Upper lobe of left lung (tissue), 6 donors: ENCODE results near the gene CEP295NL. TPM values are rescaled to one million over a fixed set of nuclear protein-coding genes. Genes with fewer than 3 reads are reported as not detected.

Source experiments
- ATAC-seq, 2 donors: fragments of 200-7000 bp; cut with Tn5 transposase; one replicate each; pipeline ENCODE4 v1.9.1; 2022; ENCODE audit warnings: mild to moderate bottlenecking in 2 of 2, moderate library complexity in 2 of 2; ENCODE audit not compliant: low FRiP score in 2 of 2
- DNase-seq, 2 donors: peaks; one replicate each; pipeline ENCODE4 v3.0.0-alpha.2; 2019 to 2020
- H3K27ac ChIP-seq, 4 donors: fragments of 200-600 bp; sonication (generic); one replicate each; pipeline ENCODE4 v1.5.1; 2016 to 2019
- H3K27me3 ChIP-seq, 4 donors: fragments of 200-600 bp; sonication (generic); one replicate each; pipeline ENCODE4 v1.5.1; 2017 to 2019
- H3K36me3 ChIP-seq, 4 donors: fragments of 200-600 bp; sonication (generic); one replicate each; pipeline ENCODE4 v1.5.1; 2016 to 2019
- H3K4me1 ChIP-seq, 4 donors: fragments of 200-600 bp; sonication (generic); one replicate each; pipeline ENCODE4 v1.5.1; 2018 to 2019
- H3K4me3 ChIP-seq, 4 donors: fragments of 200-600 bp; sonication (generic); one replicate each; pipeline ENCODE4 v1.5.1; 2017 to 2019; ENCODE audit warnings: mild to moderate bottlenecking in 2 of 4, moderate library complexity in 1 of 4
- H3K9me3 ChIP-seq, 4 donors: fragments of 200-600 bp; sonication (generic); one replicate each; pipeline ENCODE4 v1.5.1; 2018 to 2019
- EP300 ChIP-seq, 4 donors: sonication (generic); formaldehyde crosslinking; IDR thresholded peaks; one replicate each; pipeline ENCODE4 v1.5.1; 2017; ENCODE audit warnings: antibody characterized with exemption in 4 of 4, control low read depth in 2 of 4
- POLR2A ChIP-seq, 4 donors: fragments of 450-650 bp; IDR thresholded peaks; one replicate each; pipeline ENCODE4 v1.5.1; 2016 to 2017; ENCODE audit warnings: antibody characterized with exemption in 4 of 4, mild to moderate bottlenecking in 2 of 4
- POLR2AphosphoS5 ChIP-seq, 2 donors: sonication (generic); formaldehyde crosslinking; IDR thresholded peaks; one replicate each; pipeline ENCODE4 v1.5.1; 2017; ENCODE audit warnings: antibody characterized with exemption in 2 of 2
- WGBS, 2 donors: methylation state at CpG; one replicate each; pipeline ENCODE4 v1.1.5; 2017 to 2018; 5-methylcytosine and 5-hydroxymethylcytosine counted together
- total RNA-seq, 6 donors: library from RNA; depleted of rRNA in 4 of 6; stranded (reverse); fragments of >200 nt in 4 of 6; gene quantifications; one replicate each; pipeline versions ENCODE4 v1.1.0 to v1.2.1, GENCODE V29; 2016 to 2021
- TF ChIP-seq, protein P1 (sequence below), 6 experiments: fragments of 450-650 bp in 4 of 6; fragments of 200-600 bp in 2 of 6; sonication (generic) in 2 of 6; IDR thresholded peaks; one replicate each; pipeline ENCODE4 v1.5.1; 2016 to 2019; ENCODE audit warnings: antibody characterized with exemption in 6 of 6
- donor health status: DM: no; HTN: no; CAD: no; lungs with moderate emphysema.
- donor health status: DM: no; HTN: yes; CAD: no; lungs with severe emphysema.

The CEP295NL gene
- total RNA-seq, 6 donors from 2014 or later: 2.6 to 61.8 (median 4.2) TPM

DNA sequence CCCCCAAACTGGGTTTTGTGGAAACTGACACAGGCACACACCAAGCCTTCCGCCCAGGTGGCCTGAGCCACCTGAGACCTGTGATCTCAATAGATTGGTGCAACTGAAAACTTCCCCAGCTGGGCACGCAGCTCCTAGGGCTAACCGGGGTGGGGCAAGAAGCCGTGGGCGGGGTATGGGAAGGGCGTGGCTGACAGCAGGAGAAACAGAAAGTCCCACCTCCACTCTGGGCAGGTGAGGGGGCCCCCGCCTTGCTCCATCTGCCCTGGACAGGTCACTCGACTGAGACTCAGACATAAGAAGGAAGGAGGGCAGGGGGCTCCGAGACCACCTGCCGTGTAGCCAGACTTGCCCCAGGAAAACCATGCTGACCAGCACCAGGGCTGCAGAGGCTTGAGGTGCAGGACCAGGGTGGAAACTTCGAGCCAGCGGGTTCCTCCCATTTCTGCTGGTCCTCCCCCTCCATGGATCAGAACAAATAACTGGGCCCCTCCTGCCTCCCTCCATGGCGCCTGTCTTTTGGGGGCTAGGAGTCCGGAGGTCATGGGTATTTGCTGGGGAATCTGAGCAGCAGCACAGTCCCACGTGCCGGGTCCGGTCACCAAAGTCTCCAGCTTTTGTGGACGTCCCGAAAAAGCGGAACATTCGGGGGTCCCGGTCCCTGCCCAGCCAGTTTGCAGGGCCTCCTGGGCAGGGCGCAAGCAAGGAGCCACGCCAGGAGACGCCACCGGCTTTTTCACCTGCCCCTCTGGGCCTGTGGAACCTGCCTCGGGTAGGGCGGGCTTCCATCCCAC, 20.9 kb upstream of the CEP295NL start:
- Histone ChIP-seq H3K36me3 (no peaks in the 10 kb centered on the region), H3K4me1 (peaks cover 43 to 68% (median 54%) of the 10 kb centered on the region in 4 donors), H3K4me3 (peak overlapping the region; percentile 62 to 81 (median 77)), H3K27me3 (no peaks in the 10 kb centered on the region), H3K9me3 (no peaks in the 10 kb centered on the region), H3K27ac (peak overlapping the region; percentile 87 to 95 (median 90))
- TF ChIP-seq, protein P1, sequence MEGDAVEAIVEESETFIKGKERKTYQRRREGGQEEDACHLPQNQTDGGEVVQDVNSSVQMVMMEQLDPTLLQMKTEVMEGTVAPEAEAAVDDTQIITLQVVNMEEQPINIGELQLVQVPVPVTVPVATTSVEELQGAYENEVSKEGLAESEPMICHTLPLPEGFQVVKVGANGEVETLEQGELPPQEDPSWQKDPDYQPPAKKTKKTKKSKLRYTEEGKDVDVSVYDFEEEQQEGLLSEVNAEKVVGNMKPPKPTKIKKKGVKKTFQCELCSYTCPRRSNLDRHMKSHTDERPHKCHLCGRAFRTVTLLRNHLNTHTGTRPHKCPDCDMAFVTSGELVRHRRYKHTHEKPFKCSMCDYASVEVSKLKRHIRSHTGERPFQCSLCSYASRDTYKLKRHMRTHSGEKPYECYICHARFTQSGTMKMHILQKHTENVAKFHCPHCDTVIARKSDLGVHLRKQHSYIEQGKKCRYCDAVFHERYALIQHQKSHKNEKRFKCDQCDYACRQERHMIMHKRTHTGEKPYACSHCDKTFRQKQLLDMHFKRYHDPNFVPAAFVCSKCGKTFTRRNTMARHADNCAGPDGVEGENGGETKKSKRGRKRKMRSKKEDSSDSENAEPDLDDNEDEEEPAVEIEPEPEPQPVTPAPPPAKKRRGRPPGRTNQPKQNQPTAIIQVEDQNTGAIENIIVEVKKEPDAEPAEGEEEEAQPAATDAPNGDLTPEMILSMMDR (IDR thresholded peaks at IDR 0.05): no peak
- no peak for TF ChIP-seq EP300 (IDR thresholded peaks at IDR 0.05)
- peak in 1 of 4 donors; percentile 26 for TF ChIP-seq POLR2A (IDR thresholded peaks at IDR 0.05)
- TF ChIP-seq POLR2AphosphoS5 (IDR thresholded peaks at IDR 0.05): peak; percentile 5 to 41
- ATAC-seq (peak; percentile 42 to 91), DNase-seq (peak; percentile 90 to 95)
- WGBS, 2 donors: 0 to 4% methylated on average over 2 to 28 of the region's 28 CpGs

DNA sequence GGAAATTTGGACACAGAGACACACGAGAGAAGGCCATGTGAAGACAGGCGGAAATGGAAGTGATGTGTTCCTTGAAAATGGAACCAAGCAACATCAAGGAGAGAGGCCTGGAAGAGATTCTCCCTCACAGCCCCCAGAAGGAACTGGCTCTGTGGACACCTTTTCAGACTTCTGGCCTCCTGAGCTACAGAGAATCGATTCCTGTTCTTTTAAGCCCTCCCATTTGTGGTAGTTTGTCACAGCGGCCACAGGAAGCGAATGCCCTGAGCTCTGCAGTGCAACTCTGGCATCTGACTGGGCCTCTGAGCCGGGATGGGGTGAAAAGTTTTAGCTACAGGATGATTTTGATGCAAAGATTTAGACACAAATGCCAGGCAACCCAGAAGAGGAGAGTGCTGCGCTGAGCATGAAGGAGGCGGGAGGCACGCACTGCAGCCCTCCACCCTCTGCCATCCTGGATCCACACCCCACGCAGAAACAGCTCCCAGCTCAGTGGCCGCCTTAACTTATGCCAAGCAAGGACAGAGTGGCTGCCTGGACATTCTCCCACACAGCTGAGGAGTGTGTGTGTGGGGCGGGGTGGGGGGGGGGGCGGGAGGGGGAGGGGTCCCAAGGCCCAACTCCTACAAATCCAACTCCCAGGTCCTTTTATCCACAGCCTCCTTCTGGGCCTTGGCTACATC, 20.0 kb upstream of the CEP295NL start:
- Histone ChIP-seq H3K9me3 (no peaks in the 10 kb centered on the region), H3K36me3 (no peaks in the 10 kb centered on the region), H3K27ac (peak overlapping the region; percentile 87 to 95 (median 90)), H3K4me3 (peak overlapping the region in 3 of 4 donors; percentile 62 to 81 (median 77)), H3K27me3 (no peaks in the 10 kb centered on the region), H3K4me1 (peaks cover 50 to 77% (median 57%) of the 10 kb centered on the region in 4 donors)
- DNase-seq (no peak), ATAC-seq (no peak)
- TF ChIP-seq, protein P1 (IDR thresholded peaks at IDR 0.05): no peak
- TF ChIP-seq EP300 (IDR thresholded peaks at IDR 0.05) (no peak), POLR2AphosphoS5 (IDR thresholded peaks at IDR 0.05) (no peak), POLR2A (IDR thresholded peaks at IDR 0.05) (no peak)
- 45 to 56% methylated on average over 10 to 12 of the region's 13 CpGs for WGBS, 2 donors

DNA sequence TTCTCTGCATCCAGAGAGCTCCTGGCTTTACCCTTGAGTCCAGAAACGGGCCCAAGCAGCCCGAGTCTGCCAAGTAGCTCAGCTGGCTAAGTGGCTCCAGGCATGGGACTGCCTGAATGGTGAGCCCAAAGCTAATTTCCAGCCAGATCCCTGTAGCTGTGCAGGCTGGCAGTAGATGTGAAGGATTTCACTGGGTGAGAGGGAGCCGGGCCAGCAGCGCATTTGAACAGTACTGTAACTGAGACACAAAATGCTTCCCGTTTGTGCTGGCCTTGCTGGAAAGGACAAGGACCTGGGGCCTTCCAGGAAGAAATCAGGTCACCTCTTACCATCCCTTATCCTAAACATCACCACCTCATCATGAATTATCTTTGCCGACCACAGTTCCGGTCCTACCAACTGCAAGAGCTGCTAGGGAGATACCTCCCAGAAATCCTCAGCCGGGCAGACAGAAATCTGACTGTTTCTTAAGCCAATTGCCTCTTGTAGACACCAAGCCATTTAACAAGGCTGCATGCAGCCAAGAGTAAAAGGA, 18.5 kb upstream of the CEP295NL start:
- no peak for ATAC-seq
- WGBS, 2 donors: 74 to 79% methylated on average over 6 to 8 of the region's 8 CpGs
- H3K4me1 ChIP-seq: peaks cover 53 to 84% (median 59%) of the 10 kb centered on the region in 4 donors
- peak overlapping the region in 3 of 4 donors; percentile 5 to 95 (median 87) for H3K27ac ChIP-seq
- H3K27me3 ChIP-seq: no peaks in the 10 kb centered on the region
- no peak for TF ChIP-seq POLR2AphosphoS5 (IDR thresholded peaks at IDR 0.05)
- TF ChIP-seq POLR2A (IDR thresholded peaks at IDR 0.05): no peak
- TF ChIP-seq EP300 (IDR thresholded peaks at IDR 0.05): no peak
- TF ChIP-seq, protein P1 (IDR thresholded peaks at IDR 0.05): no peak
- no peaks in the 10 kb centered on the region for H3K9me3 ChIP-seq
- no peak for DNase-seq
- H3K4me3 ChIP-seq: no peak overlapping the region
- H3K36me3 ChIP-seq: no peaks in the 10 kb centered on the region

DNA sequence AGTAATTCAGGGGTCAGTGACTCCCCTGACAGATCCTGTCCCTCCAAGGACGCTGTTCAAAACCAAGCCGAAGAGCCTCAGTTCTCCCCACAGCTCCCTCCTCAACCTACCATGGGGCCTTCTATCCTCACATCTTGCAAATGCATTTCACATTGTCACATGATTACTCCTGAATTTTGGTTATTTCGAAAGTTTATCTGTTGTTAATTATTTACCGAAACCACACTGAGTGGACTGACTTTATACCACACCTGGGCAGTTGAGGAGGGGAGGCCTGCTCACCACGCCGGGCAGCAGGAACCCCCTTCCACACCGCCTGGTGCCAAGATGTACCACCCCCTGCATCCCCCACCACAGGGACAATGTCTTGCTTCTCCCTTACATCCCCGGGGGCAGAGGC, 17.5 kb upstream of the CEP295NL start:
- 67 to 83% methylated on average over 8 of the region's 8 CpGs for WGBS, 2 donors
- peak overlapping the region in 1 of 4 donors; percentile 11 for H3K27ac ChIP-seq
- peaks cover 53 to 87% (median 61%) of the 10 kb centered on the region in 4 donors for H3K4me1 ChIP-seq
- no peaks in the 10 kb centered on the region for H3K27me3 ChIP-seq
- TF ChIP-seq POLR2A (IDR thresholded peaks at IDR 0.05): no peak
- TF ChIP-seq POLR2AphosphoS5 (IDR thresholded peaks at IDR 0.05): no peak
- TF ChIP-seq, protein P1 (IDR thresholded peaks at IDR 0.05): no peak
- no peak for TF ChIP-seq EP300 (IDR thresholded peaks at IDR 0.05)
- ATAC-seq (no peak), DNase-seq (no peak)
- H3K9me3 ChIP-seq: no peaks in the 10 kb centered on the region
- no peak overlapping the region for H3K4me3 ChIP-seq
- no peaks in the 10 kb centered on the region for H3K36me3 ChIP-seq
